ENCODE results near the gene EDN3. TPM values are rescaled to one million over a fixed set of nuclear protein-coding genes. Genes with fewer than 3 reads are reported as not detected.

EDN3 gene
- total and polyA plus RNA-seq, 2 of the 8 experiments (the other 6 are each of a cell fraction or from before 2014, with no cell fraction given) = 0.17 to 0.38 TPM

DNA sequence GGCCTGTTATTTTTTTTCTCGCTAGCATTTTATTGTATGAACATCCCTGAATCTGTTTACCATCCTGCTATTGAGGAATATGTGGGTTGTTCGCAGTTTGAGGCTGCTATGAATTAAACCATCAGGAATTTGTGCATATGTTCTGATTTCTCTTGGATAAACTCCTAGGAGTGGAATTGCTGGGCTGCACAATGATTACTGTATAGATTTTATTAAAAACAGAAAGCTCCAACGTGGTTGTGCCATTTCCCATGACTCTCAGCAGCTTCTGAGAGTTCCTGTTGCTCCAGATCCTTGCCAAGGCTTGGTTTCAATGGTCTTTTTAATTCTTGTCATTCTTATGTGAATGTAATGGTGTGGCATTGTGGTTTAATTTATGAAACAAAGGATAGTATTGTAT, 75.1 kb downstream of the EDN3 start:
- Histone ChIP-seq H3K27me3 (replicated peaks in 1 of 4; ENCODE audit: control insufficient read depth in 3 of 4, extremely low read depth in 1 of 4, insufficient read depth in 3 of 4, low read length in 3 of 4) (no peaks in the 10 kb centered on the region), H3K9me3 (ENCODE audit: insufficient read depth in 2 of 2, low read depth in 1 of 2, low read length in 1 of 2) (no peaks in the 10 kb centered on the region), H3K9ac (replicated peaks in 1 of 4; ENCODE audit: extremely low read depth in 1 of 4, low read depth in 3 of 4, low read length in 3 of 4) (no peak overlapping the region), H3K4ac (replicated peaks; ENCODE audit: insufficient read length, low read depth, low read length) (no peak overlapping the region), H3K36me3 (ENCODE audit: control insufficient read depth in 2 of 4, insufficient read depth in 4 of 4, low read length in 3 of 4) (no peaks in the 10 kb centered on the region), H3K4me3 (ENCODE audit: extremely low read depth in 1 of 4, insufficient read depth in 2 of 4, low read depth in 3 of 4, low read length in 4 of 4) (no peak overlapping the region), H3K23me2 (ENCODE audit: low read depth, low read length) (no peaks in the 10 kb centered on the region), H2AFZ (ENCODE audit: low read length) (no peak overlapping the region), H3K4me2 (ENCODE audit: insufficient read depth in 1 of 2, low read depth in 2 of 2, low read length in 2 of 2) (no peak overlapping the region), H2AK5ac (ENCODE audit: low read depth, low read length) (no peak overlapping the region), H2BK12ac (ENCODE audit: low read depth, low read length) (no peak overlapping the region), H3K14ac (ENCODE audit: insufficient read length) (no peak overlapping the region), H3K18ac (ENCODE audit: extremely low read depth, low read length) (no peak overlapping the region), H3K4me1 (replicated peaks in 1 of 4; ENCODE audit: control insufficient read depth in 3 of 4, insufficient read depth in 4 of 4, low read length in 3 of 4) (no peaks in the 10 kb centered on the region), H4K5ac (ENCODE audit: insufficient read length, low read depth, low read length) (no peak overlapping the region), H4K91ac (replicated peaks; ENCODE audit: insufficient read length, low read length) (no peak overlapping the region), H2BK20ac (ENCODE audit: low read length) (no peak overlapping the region), H3K23ac (ENCODE audit: insufficient read length) (no peak overlapping the region), H2BK15ac (ENCODE audit: low read length) (no peak overlapping the region), H4K20me1 (replicated peaks in 1 of 2; ENCODE audit: control insufficient read depth in 1 of 2, insufficient read depth in 2 of 2, low read length in 2 of 2) (no peaks in the 10 kb centered on the region), H4K8ac (ENCODE audit: extremely low read depth, insufficient read depth, low read length) (no peak overlapping the region), H3K79me1 (ENCODE audit: low read depth, low read length) (no peaks in the 10 kb centered on the region), H2BK120ac (replicated peaks; ENCODE audit: low read depth, low read length) (no peak overlapping the region), H2BK5ac (ENCODE audit: low read depth, low read length) (no peak overlapping the region), H3K79me2 (ENCODE audit: control insufficient read depth in 1 of 2, insufficient read depth in 2 of 2, low read length in 2 of 2) (no peaks in the 10 kb centered on the region), H3K27ac (ENCODE audit: low read depth, low read length) (no peak overlapping the region), H3K56ac (replicated peaks; ENCODE audit: insufficient read length, low read depth, low read length) (no peak overlapping the region)
- DNase-seq (ENCODE audit: low read depth in 1 of 2, low spot score in 2 of 2) = no peak
- TF ChIP-seq ASH2L (IDR thresholded peaks at IDR 0.05; ENCODE audit: low read length) (no peak), SP2 (IDR thresholded peaks at IDR 0.05; ENCODE audit: low read length) (no peak), RBBP5 (IDR thresholded peaks at IDR 0.05; ENCODE audit: borderline replicate concordance, low read depth, low read length) (no peak)
- FAIRE-seq = no peak
- POLR2A ChIA-PET (ENCODE audit: partially characterized antibody) = no interaction called here
- WGBS, 2 experiments (ENCODE audit: extremely low coverage in 1 of 2, insufficient coverage in 1 of 2, insufficient read length in 1 of 2, insufficient replicate concordance in 2 of 2, low coverage in 1 of 2, low lambda C conversion rate in 2 of 2, missing lambda C conversion rate in 1 of 2) = 83% methylated on average over 3 of the region's 3 CpGs; no CpG with 5 or more reads in 1 of the 2 experiments
- CTCF ChIA-PET (ENCODE audit: partially characterized antibody) = interaction anchor here (0.7 to 1.3 kb wide), 7 partner anchors 8 to 529 kb away, joined by 3 read pairs; no protein-coding TSS in a partner anchor

Other genes starting within 250 kb of the EDN3 start
- not detected in 2 replicates for gene ZNF831, start 136.8 kb upstream of the EDN3 start, total RNA-seq (2021; fragmentation: NEBNext Ultra II Directional; extraction: Animal tissue kit (Norgen Biotek cat#: 25700))
- under 0.01 TPM in 1 of 2 replicates, not detected in the other for gene ZNF831, start 136.8 kb upstream of the EDN3 start, polyA plus RNA-seq (2011; rRNA removed)